ENCODE measurements around the gene ZNF830.
A peak's percentile ranks its signal among the peaks of the same experiment; 100 is the strongest.
"Not testable (repeated sequence)": the region's sequence is repeated elsewhere in the genome, so short reads cannot be mapped to it uniquely, and the experiment has no call there.

ZNF830 gene

GRCh38 chr17:34961093-34961911 is at the start of gene ZNF830, which contains the start of gene CCT6B:
ZNF830 (plus strand) TSS chr17:34961540; CDS start chr17:34961567, 27 bp downstream.
CCT6B (minus strand) TSS chr17:34961460; CDS start chr17:34961393, 67 bp downstream.
- DNase-seq (ENCODE audit: low read depth in 2 of 2, low spot score in 1 of 2) = peak; percentile 81 to 82

GRCh38 chr17:34913001-34913400 is 48.3 kb upstream of the ZNF830 start:
- no peak for DNase-seq (ENCODE audit: low read depth in 2 of 2, low spot score in 1 of 2)

GRCh38 chr17:34916120-34916519 is 45.2 kb upstream of the ZNF830 start:
- no peak for DNase-seq (ENCODE audit: low read depth in 2 of 2, low spot score in 1 of 2)

GRCh38 chr17:34917381-34917780 is 44.0 kb upstream of the ZNF830 start:
- DNase-seq (ENCODE audit: low read depth in 2 of 2, low spot score in 1 of 2) = no peak

- no peak for DNase-seq (ENCODE audit: low read depth in 2 of 2, low spot score in 1 of 2)
These were observed 40.7 kb upstream of the ZNF830 start for GRCh38 chr17:34920676-34921075.

GRCh38 chr17:34926661-34927060 is 34.7 kb upstream of the ZNF830 start:
- DNase-seq (ENCODE audit: low read depth in 2 of 2, low spot score in 1 of 2) = no peak

GRCh38 chr17:34930283-34930682 is 31.1 kb upstream of the ZNF830 start:
- no peak for DNase-seq (ENCODE audit: low read depth in 2 of 2, low spot score in 1 of 2)

GRCh38 chr17:34950780-34951179 is 10.6 kb upstream of the ZNF830 start:
- DNase-seq (ENCODE audit: low read depth in 2 of 2, low spot score in 1 of 2) = not testable (repeated sequence)

- DNase-seq (ENCODE audit: low read depth in 2 of 2, low spot score in 1 of 2) = no peak
These were observed 2.9 kb upstream of the ZNF830 start for GRCh38 chr17:34958438-34958837.

- DNase-seq (ENCODE audit: low read depth in 2 of 2, low spot score in 1 of 2) = no peak
These were observed 12.8 kb downstream of the ZNF830 start for GRCh38 chr17:34974179-34974578.

- DNase-seq (ENCODE audit: low read depth in 2 of 2, low spot score in 1 of 2) = no peak
These were observed 13.8 kb downstream of the ZNF830 start for GRCh38 chr17:34974794-34975785.

GRCh38 chr17:34979153-34979552 is 17.8 kb downstream of the ZNF830 start:
- DNase-seq (ENCODE audit: low read depth in 2 of 2, low spot score in 1 of 2) = no peak

GRCh38 chr17:34979650-34980352 is 18.5 kb downstream of the ZNF830 start:
- no peak for DNase-seq (ENCODE audit: low read depth in 2 of 2, low spot score in 1 of 2)

- peak; percentile 90 for DNase-seq (ENCODE audit: low read depth in 2 of 2, low spot score in 1 of 2)
These were observed 19.0 kb downstream of the ZNF830 start, which contains the start of gene LIG3 for GRCh38 chr17:34980353-34980680. LIG3 (plus strand) TSS chr17:34980512; CDS start chr17:34983006, 2,494 bp downstream.

- peak; percentile 48 to 69 for DNase-seq (ENCODE audit: low read depth in 2 of 2, low spot score in 1 of 2)
These were observed 19.6 kb downstream of the ZNF830 start for GRCh38 chr17:34980681-34981537.

GRCh38 chr17:34981538-34982241 is 20.4 kb downstream of the ZNF830 start:
- no peak for DNase-seq (ENCODE audit: low read depth in 2 of 2, low spot score in 1 of 2)

- no peak for DNase-seq (ENCODE audit: low read depth in 2 of 2, low spot score in 1 of 2)
These were observed 25.9 kb downstream of the ZNF830 start for GRCh38 chr17:34987232-34987631.

- DNase-seq (ENCODE audit: low read depth in 2 of 2, low spot score in 1 of 2) = no peak
These were observed 27.3 kb downstream of the ZNF830 start for GRCh38 chr17:34988644-34989043.

- DNase-seq (ENCODE audit: low read depth in 2 of 2, low spot score in 1 of 2) = no peak
These were observed 28.1 kb downstream of the ZNF830 start for GRCh38 chr17:34989473-34989872.
